ENCODE measurements around the gene PCDHGB5. TPM values are rescaled to one million over a fixed set of nuclear protein-coding genes. Genes with fewer than 3 reads are reported as not detected.

PCDHGB5 gene
- total RNA-seq, 2 experiments from 2014 or later: 0.11 TPM; not detected in 1

DNA sequence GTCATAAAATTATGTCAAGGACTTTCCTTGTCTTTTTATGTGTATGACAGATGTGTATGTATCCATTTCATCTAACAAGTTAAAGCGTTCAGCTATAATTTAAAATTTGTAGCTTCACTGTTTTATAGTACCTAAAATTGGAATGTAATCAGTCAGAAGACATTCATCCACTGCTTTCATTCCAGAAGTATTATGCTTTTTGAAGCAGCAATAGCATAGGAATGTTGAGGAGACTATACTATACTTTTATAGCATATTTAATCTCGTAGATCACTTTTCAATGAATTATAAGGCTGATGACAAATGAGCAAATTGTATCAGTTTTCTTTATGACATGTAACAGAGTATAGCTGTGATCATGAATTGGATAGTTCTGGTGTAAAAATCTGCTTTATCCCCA, 39.5 kb downstream of the PCDHGB5 start:
- no peak overlapping the region for H3K27ac Mint-ChIP-seq
- H3K9me3 Mint-ChIP-seq: peaks cover 6% of the 10 kb centered on the region
- intact Hi-C loops (cut with micrococcal nuclease): no loop called here
- H3K4me1 Mint-ChIP-seq (ENCODE audit: low read depth): no peaks in the 10 kb centered on the region
- H3K4me3 Mint-ChIP-seq: no peak overlapping the region
- CTCF ChIA-PET: interaction anchor here (1.5 kb wide), 1 partner anchor 9 kb away, joined by 3 read pairs; no protein-coding TSS in a partner anchor
- H3K27me3 Mint-ChIP-seq: peaks cover 20% of the 10 kb centered on the region
- ATAC-seq (no peak), DNase-seq (no peak)
- H3K36me3 Mint-ChIP-seq (ENCODE audit: low read depth): peaks cover 2% of the 10 kb centered on the region
- POLR2A ChIA-PET: no interaction called here
- no peak for TF ChIP-seq CTCF (IDR thresholded peaks at IDR 0.05)

- Mint-ChIP-seq H3K27me3 (peaks cover 12% of the 10 kb centered on the region), H3K9me3 (peaks cover 2% of the 10 kb centered on the region), H3K27ac (no peak overlapping the region), H3K4me1 (ENCODE audit: low read depth) (no peaks in the 10 kb centered on the region), H3K36me3 (ENCODE audit: low read depth) (no peaks in the 10 kb centered on the region), H3K4me3 (no peak overlapping the region)
- intact Hi-C loops (cut with micrococcal nuclease): no loop called here
- no peak for ATAC-seq
- ChIA-PET POLR2A (no interaction called here), CTCF (interaction anchor here (1.2 to 1.9 kb wide), 3 partner anchors 9 to 124 kb away, joined by 3 to 7 read pairs (median 4); partner anchors contain the start of genes PCDHGA11 and PCDHGA12)
- no peak for DNase-seq
- TF ChIP-seq CTCF (IDR thresholded peaks at IDR 0.05): no peak
These were observed 41.8 kb downstream of the PCDHGB5 start for GRCh38 chr5:141439411-141440141.

DNA sequence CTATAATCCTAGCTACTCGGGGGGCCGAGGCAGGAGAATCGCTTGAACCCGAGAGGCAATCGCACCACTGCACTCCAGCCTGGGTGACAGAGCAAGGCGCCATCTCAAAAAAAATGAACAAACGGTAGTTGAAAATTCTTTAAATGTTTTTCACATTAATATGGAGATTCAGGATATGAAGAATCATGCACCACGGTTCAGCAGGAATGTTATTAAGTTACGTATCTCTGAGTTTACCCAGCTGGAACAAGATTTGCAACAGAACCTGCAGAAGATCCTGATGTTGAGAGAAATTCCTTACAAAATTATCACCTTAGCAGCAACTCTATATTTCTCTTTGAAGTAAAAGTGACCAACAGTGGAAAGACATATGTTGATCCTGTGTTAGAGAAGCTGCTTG, 42.6 kb downstream of the PCDHGB5 start:
- H3K4me1 Mint-ChIP-seq (ENCODE audit: low read depth): no peaks in the 10 kb centered on the region
- H3K27me3 Mint-ChIP-seq: peaks cover 12% of the 10 kb centered on the region
- intact Hi-C loops (cut with micrococcal nuclease): no loop called here
- H3K4me3 Mint-ChIP-seq: no peak overlapping the region
- H3K27ac Mint-ChIP-seq: no peak overlapping the region
- DNase-seq (no peak), ATAC-seq (no peak)
- ChIA-PET CTCF (interaction anchor here (1.2 to 1.9 kb wide), 3 partner anchors 10 to 124 kb away, joined by 3 to 7 read pairs (median 4); partner anchors contain the start of genes PCDHGA11 and PCDHGA12), POLR2A (no interaction called here)
- no peak for TF ChIP-seq CTCF (IDR thresholded peaks at IDR 0.05)
- peaks cover 2% of the 10 kb centered on the region for H3K9me3 Mint-ChIP-seq
- no peaks in the 10 kb centered on the region for H3K36me3 Mint-ChIP-seq (ENCODE audit: low read depth)

GRCh38 chr5:141441571-141442170, 43.9 kb downstream of the PCDHGB5 start:
- intact Hi-C loops (cut with micrococcal nuclease): no loop called here

More at GRCh38 chr5:141441571-141442170, 43.9 kb downstream of the PCDHGB5 start:
- Mint-ChIP-seq H3K27ac (no peak overlapping the region), H3K4me1 (ENCODE audit: low read depth) (no peaks in the 10 kb centered on the region), H3K4me3 (no peak overlapping the region), H3K36me3 (ENCODE audit: low read depth) (no peaks in the 10 kb centered on the region), H3K27me3 (peaks cover 16% of the 10 kb centered on the region), H3K9me3 (peaks cover 2% of the 10 kb centered on the region)
- no peak for TF ChIP-seq CTCF (IDR thresholded peaks at IDR 0.05)
- ATAC-seq (no peak), DNase-seq (no peak)
- POLR2A ChIA-PET: no interaction called here
- CTCF ChIA-PET: interaction anchor here (0.6 to 1.3 kb wide), 2 partner anchors 12 kb away, joined by 3 to 4 read pairs; partner anchors contain the start of gene PCDHGA12

Other genes with a start within 250 kb of the PCDHGB5 start
- not detected for gene PCDHB6, start 247.9 kb upstream of the PCDHGB5 start, total RNA-seq
- not detected for gene PCDHB7, start 225.3 kb upstream of the PCDHGB5 start, total RNA-seq
- gene PCDHB8, start 220.2 kb upstream of the PCDHGB5 start, total RNA-seq: not detected
- gene PCDHB16, start 215.6 kb upstream of the PCDHGB5 start, total RNA-seq: not detected
- not detected for gene PCDHB9, start 210.8 kb upstream of the PCDHGB5 start, total RNA-seq
- gene PCDHB10, start 205.6 kb upstream of the PCDHGB5 start, total RNA-seq: not detected
- gene PCDHB11, start 198.3 kb upstream of the PCDHGB5 start, total RNA-seq: not detected
- gene PCDHB12, start 189.2 kb upstream of the PCDHGB5 start, total RNA-seq: not detected
- gene PCDHB13, start 184.0 kb upstream of the PCDHGB5 start, total RNA-seq: not detected
- not detected for gene PCDHB14, start 174.6 kb upstream of the PCDHGB5 start, total RNA-seq
- gene PCDHB15, start 152.6 kb upstream of the PCDHGB5 start, total RNA-seq: not detected
- under 1 TPM in 1 of 2 experiments, not detected in 1; 0.25 TPM for gene SLC25A2, start 93.9 kb upstream of the PCDHGB5 start, total RNA-seq
- 10 to 100 TPM; 56.2 to 58.1 TPM for gene TAF7, start 77.2 kb upstream of the PCDHGB5 start, total RNA-seq
- under 1 TPM in 1 of 2 experiments, not detected in 1; 0.07 TPM for gene PCDHGA1, start 67.4 kb upstream of the PCDHGB5 start, total RNA-seq
- not detected for gene PCDHGA2, start 59.2 kb upstream of the PCDHGB5 start, total RNA-seq
- not detected for gene PCDHGA3, start 54.1 kb upstream of the PCDHGB5 start, total RNA-seq
- gene PCDHGB1, start 47.8 kb upstream of the PCDHGB5 start, total RNA-seq: not detected
- gene PCDHGA4, start 42.9 kb upstream of the PCDHGB5 start, total RNA-seq: not detected
- gene PCDHGB2, start 38.0 kb upstream of the PCDHGB5 start, total RNA-seq: under 1 TPM; 0.11 to 0.14 TPM
- gene PCDHGA5, start 33.8 kb upstream of the PCDHGB5 start, total RNA-seq: not detected
- under 1 TPM; 0.07 to 0.16 TPM for gene PCDHGB3, start 27.7 kb upstream of the PCDHGB5 start, total RNA-seq
- not detected for gene PCDHGA6, start 24.1 kb upstream of the PCDHGB5 start, total RNA-seq
- gene PCDHGA7, start 15.2 kb upstream of the PCDHGB5 start, total RNA-seq: not detected
- gene PCDHGB4, start 10.2 kb upstream of the PCDHGB5 start, total RNA-seq: not detected
- gene PCDHGA8, start 5.3 kb upstream of the PCDHGB5 start, total RNA-seq: not detected
- under 1 TPM in 1 of 2 experiments, not detected in 1; 0.09 TPM for gene PCDHGA9, start 4.8 kb downstream of the PCDHGB5 start, total RNA-seq
- under 1 TPM in 1 of 2 experiments, not detected in 1; 0.09 TPM for gene PCDHGB6, start 10.1 kb downstream of the PCDHGB5 start, total RNA-seq
- gene PCDHGA10, start 15.0 kb downstream of the PCDHGB5 start, total RNA-seq: not detected
- gene PCDHGB7, start 19.7 kb downstream of the PCDHGB5 start, total RNA-seq: not detected
- gene PCDHGA11, start 23.1 kb downstream of the PCDHGB5 start, total RNA-seq: not detected
- gene PCDHGA12, start 32.6 kb downstream of the PCDHGB5 start, total RNA-seq: not detected
- gene PCDHGC3, start 78.0 kb downstream of the PCDHGB5 start, total RNA-seq: not detected
- not detected for gene PCDHGC4, start 87.1 kb downstream of the PCDHGB5 start, total RNA-seq
- not detected for gene PCDHGC5, start 91.1 kb downstream of the PCDHGB5 start, total RNA-seq
- 100 to 1,000 TPM; 209 to 218 TPM for gene DIAPH1, start 221.1 kb downstream of the PCDHGB5 start, total RNA-seq
- gene HDAC3, start 238.9 kb downstream of the PCDHGB5 start, total RNA-seq: 10 to 100 TPM; 94.8 to 98.3 TPM
- 10 to 100 TPM; 31.4 to 35.6 TPM for gene RELL2, start 239.1 kb downstream of the PCDHGB5 start, total RNA-seq